ENCODE measurements around the gene TET2. TPM values are rescaled to one million over a fixed set of nuclear protein-coding genes. Genes with fewer than 3 reads are reported as not detected.

Gene TET2
- total RNA-seq, 4 donors from 2014 or later = 19.1 to 36.8 (median 30.4) TPM

DNA sequence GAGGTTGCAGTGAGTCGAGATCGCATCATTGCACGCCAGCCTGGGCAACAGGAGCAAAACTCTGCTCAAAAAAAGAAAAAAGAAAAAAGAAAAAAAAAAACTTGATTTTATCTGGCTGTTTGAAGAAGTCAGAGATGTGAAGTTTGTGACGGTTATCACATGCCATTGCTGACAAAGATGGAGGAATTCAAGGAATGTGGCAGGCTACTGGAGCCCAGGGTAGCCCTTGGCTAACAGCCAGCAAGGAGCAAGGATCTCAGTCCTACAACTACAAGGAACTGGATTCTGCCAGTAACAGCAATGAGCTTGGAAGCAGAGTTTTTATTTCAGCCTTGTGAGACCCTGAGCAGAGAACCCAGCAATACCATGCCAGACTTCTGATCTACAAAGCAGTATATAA is 24.3 kb upstream of the TET2 start:
- Histone ChIP-seq H3K27me3 (no peaks in the 10 kb centered on the region), H3K27ac (no peak overlapping the region), H3K9me3 (no peaks in the 10 kb centered on the region), H3K36me3 (no peaks in the 10 kb centered on the region), H3K4me3 (no peak overlapping the region), H3K4me1 (no peaks in the 10 kb centered on the region)
- TF ChIP-seq, protein P1, sequence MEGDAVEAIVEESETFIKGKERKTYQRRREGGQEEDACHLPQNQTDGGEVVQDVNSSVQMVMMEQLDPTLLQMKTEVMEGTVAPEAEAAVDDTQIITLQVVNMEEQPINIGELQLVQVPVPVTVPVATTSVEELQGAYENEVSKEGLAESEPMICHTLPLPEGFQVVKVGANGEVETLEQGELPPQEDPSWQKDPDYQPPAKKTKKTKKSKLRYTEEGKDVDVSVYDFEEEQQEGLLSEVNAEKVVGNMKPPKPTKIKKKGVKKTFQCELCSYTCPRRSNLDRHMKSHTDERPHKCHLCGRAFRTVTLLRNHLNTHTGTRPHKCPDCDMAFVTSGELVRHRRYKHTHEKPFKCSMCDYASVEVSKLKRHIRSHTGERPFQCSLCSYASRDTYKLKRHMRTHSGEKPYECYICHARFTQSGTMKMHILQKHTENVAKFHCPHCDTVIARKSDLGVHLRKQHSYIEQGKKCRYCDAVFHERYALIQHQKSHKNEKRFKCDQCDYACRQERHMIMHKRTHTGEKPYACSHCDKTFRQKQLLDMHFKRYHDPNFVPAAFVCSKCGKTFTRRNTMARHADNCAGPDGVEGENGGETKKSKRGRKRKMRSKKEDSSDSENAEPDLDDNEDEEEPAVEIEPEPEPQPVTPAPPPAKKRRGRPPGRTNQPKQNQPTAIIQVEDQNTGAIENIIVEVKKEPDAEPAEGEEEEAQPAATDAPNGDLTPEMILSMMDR (IDR thresholded peaks at IDR 0.05) = no peak
- no peak for TF ChIP-seq POLR2A (IDR thresholded peaks at IDR 0.05)
- WGBS, 2 donors = 78 to 82% methylated on average over 4 of the region's 4 CpGs
- DNase-seq = no peak
- intact Hi-C loops (cut with DNase I) = no loop called here

DNA sequence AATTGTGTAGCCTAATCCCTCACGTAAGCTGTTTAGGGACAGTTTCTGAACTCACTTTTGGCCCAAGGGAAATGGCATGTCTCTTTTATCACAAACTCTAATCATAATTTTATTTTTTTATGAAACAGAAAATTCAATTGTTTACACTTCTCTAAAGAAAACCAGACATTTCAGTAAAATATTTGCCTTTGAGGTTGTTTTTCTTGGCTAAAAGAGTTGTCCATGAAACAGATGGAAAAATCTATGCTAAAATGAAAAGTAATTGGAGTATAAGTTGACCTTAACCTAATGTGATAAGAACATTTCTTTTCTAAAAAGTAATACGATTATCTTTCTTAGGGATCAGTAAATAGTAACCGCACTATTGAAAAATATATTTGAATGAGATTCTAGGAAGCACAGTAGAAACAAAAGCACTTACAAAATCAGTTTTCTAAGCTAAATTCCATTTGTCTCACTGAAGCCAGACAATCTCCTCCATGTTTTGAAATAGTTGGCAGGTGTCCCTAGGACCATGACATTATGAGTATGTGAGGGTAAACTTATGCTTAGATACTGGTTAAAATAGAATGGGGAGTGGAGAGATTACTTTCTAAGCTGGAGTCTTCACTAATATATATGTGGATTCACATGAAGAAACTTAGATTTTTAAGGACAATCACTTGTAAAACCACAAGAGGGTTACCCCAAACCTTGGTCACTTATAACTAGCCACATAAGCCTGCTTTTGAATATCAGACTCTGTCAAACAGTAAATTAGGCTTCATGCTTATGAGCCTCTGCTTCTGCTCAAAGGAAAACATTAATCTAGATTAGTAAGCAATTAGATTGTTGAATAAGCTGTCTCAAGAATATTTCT is 20.1 kb upstream of the TET2 start:
- Histone ChIP-seq H3K4me1 (no peaks in the 10 kb centered on the region), H3K4me3 (no peak overlapping the region), H3K27ac (no peak overlapping the region), H3K36me3 (no peaks in the 10 kb centered on the region), H3K27me3 (no peaks in the 10 kb centered on the region), H3K9me3 (no peaks in the 10 kb centered on the region)
- 68 to 79% methylated on average over 3 of the region's 3 CpGs for WGBS, 2 donors
- no peak for TF ChIP-seq POLR2A (IDR thresholded peaks at IDR 0.05)
- intact Hi-C loops (cut with DNase I) = no loop called here
- DNase-seq = no peak

DNA sequence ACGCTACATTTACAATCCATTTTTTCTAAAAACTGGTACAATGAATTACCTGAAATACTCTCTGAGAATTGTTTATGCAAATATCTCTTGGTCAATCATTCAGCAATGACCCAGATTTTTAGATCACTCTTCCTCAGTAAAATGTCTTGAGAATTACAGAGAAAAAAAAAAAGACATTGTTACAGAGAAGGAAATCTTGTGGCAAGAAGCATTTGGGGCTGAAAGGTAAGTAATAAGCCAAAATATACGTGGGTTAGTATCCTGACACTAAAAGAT is 19.6 kb upstream of the TET2 start:
- DNase-seq = no peak
- Histone ChIP-seq H3K9me3 (no peaks in the 10 kb centered on the region), H3K27me3 (no peaks in the 10 kb centered on the region), H3K36me3 (no peaks in the 10 kb centered on the region), H3K4me3 (no peak overlapping the region), H3K27ac (no peak overlapping the region), H3K4me1 (no peaks in the 10 kb centered on the region)
- no peak for TF ChIP-seq POLR2A (IDR thresholded peaks at IDR 0.05)
- TF ChIP-seq, protein P1 (IDR thresholded peaks at IDR 0.05) = no peak
- intact Hi-C loops (cut with DNase I) = no loop called here
- 82 to 84% methylated on average over 2 of the region's 2 CpGs for WGBS, 2 donors

DNA sequence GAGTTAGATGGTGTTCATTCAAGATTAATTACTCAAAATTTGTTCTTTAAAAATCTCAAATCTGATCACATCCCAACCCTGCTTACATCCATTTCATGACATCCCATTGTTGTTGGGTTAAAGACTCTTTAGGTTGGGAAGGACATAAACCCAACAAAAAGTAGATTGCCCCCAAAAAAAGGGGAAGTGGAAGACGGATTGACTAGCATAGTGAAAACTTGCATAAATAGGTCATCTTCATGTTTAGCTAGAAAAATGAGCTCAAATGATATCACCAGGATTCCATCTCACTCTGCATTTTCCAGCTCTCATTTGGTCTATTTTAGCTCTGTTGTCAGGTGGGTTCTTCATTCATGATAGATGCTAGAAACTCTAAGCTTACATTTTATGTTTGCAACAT is 18.5 kb upstream of the TET2 start:
- intact Hi-C loops (cut with DNase I) = no loop called here
- Histone ChIP-seq H3K27me3 (no peaks in the 10 kb centered on the region), H3K9me3 (no peaks in the 10 kb centered on the region), H3K27ac (no peak overlapping the region), H3K4me3 (no peak overlapping the region), H3K4me1 (no peaks in the 10 kb centered on the region), H3K36me3 (no peaks in the 10 kb centered on the region)
- DNase-seq = no peak
- 58 to 65% methylated on average over 1 of the region's 1 CpG for WGBS, 2 donors
- TF ChIP-seq POLR2A (IDR thresholded peaks at IDR 0.05) = no peak
- TF ChIP-seq, protein P1 (IDR thresholded peaks at IDR 0.05) = no peak

DNA sequence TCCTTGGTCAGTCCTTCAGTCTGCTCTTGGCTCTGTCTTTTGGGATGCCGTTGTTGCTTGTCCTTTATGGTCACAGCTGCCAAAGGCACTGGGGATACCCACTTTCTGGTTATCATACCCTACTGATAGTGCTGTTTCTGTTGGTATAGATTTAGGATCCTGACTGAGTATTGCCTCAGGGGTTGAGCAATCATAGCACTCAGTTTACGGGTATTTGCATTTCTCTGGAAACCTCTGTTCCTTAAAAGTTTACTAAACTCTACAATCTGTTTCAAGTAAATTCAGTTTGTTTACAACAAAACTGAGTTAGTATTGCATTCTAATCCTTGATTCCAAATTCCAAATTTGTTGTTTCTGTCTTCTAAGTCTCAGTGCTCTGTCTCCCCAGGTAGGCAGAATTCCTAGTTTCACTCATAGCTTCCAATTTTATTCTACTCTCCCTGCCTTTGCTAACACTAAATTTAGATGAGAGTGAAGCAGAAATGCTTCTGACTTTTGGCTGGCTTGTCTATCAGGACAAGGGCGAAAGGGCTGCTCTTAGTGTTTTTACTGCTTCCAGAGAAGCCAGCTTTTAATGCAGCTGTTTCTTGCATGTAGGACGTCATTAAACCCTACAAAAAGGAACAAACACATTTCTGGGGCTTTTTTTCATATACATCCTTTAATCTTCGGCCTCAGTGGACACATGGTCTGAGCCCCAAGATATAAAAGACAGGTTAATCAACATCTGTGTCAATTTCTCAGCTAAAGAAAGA is 17.2 kb upstream of the TET2 start:
- H3K27ac ChIP-seq = no peak overlapping the region
- no peak overlapping the region for H3K4me3 ChIP-seq
- H3K36me3 ChIP-seq = no peaks in the 10 kb centered on the region
- TF ChIP-seq POLR2A (IDR thresholded peaks at IDR 0.05) = no peak
- TF ChIP-seq, protein P1 (IDR thresholded peaks at IDR 0.05) = no peak
- no peaks in the 10 kb centered on the region for H3K27me3 ChIP-seq
- 81 to 82% methylated on average over 5 of the region's 5 CpGs for WGBS, 2 donors
- no peaks in the 10 kb centered on the region for H3K9me3 ChIP-seq
- intact Hi-C loops (cut with DNase I) = no loop called here
- no peaks in the 10 kb centered on the region for H3K4me1 ChIP-seq
- no peak for DNase-seq
